DND-41 (cell line): ENCODE data around the gene CSE1L.

Source experiments
- CTCF ChIP-seq: IDR thresholded peaks from 2 replicates; pipeline ENCODE4 v1.5.1; 2012; ENCODE audit warnings: borderline replicate concordance, low read length, moderate library complexity, mild to moderate bottlenecking; ENCODE audit not compliant: poor library complexity, severe bottlenecking; ENCODE audit errors: extremely low read depth
- EZH2 ChIP-seq: IDR thresholded peaks from 3 replicates; pipeline ENCODE4 v1.6.1; 2012; ENCODE audit warnings: borderline replicate concordance, low read depth, mild to moderate bottlenecking, moderate library complexity, low read length, inconsistent platforms; ENCODE audit not compliant: severe bottlenecking

DNA sequence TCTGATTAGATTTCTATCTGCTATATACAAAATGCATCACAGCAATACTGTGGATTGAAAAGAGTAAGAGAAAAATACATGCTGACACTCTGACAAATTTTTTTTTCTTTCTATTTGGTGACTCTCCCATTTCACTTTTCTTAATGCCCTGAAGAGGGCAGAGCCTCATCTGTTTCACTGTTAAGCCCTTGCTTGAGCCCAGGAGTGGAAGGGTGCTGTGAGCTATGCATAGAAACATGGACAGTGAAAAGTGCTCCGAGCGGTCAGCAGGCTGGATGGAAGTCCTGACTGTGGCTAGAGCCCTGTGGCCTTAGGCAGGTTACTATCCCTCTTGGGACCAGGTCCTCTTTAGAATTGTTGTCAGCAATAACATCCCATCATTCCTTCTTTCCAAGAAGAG, 17.4 kb upstream of the CSE1L start:
- TF ChIP-seq CTCF (peak; percentile 56), EZH2 (no peak)
